HG03097 (cell line): ENCODE results near the gene CUEDC1.
"Not testable (repeated sequence)": the region's sequence is repeated elsewhere in the genome, so short reads cannot be mapped to it uniquely, and the experiment has no call there.

Source experiments
- ATAC-seq: cut with Tn5 transposase; IDR thresholded peaks from one replicate; pipeline ENCODE4 v1.9.1; 2021; ENCODE audit not compliant: unreplicated experiment, low FRiP score

The CUEDC1 gene

GRCh38 chr17:57846056-57846945 is 108.9 kb downstream of the CUEDC1 start:
- not testable (repeated sequence) for ATAC-seq

GRCh38 chr17:57842280-57842679 is 112.9 kb downstream of the CUEDC1 start:
- no peak for ATAC-seq

- no peak for ATAC-seq
Measured at GRCh38 chr17:57839571-57839923, 115.7 kb downstream of the CUEDC1 start.

DNA sequence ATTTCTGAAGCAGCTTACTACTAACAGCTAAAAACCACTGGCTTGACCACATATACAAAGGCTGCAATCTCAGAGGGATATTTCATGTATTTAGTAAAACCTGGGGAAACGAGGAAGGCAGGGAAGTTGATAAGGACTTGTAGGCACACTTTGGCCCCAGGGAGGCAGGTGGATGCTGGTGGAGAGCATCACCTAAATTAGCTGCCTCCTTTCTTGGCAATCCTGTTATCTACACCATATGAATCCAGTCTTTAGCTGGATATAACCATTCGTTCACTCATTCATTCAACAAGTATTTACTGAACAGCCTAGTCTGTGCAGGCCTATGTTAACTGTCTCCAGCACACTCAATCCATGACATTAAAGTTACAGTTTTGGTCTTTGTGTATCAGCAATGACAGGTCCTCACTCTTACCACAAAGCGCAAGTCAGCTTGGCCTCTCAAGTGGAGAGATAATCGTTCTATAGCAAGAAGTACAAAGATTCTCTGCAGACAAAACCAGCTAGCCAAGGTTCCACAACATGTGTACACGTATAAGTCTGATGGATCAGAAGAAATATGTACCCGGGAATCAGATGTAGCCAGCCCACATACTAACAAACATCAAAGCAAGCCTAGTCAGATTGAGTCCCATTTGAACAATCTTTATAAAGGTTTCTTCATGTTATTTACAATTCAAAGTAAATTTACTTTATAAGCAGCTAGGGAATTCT is 116.2 kb downstream of the CUEDC1 start:
- no peak for ATAC-seq

GRCh38 chr17:57838453-57838852 is 116.8 kb downstream of the CUEDC1 start:
- no peak for ATAC-seq

GRCh38 chr17:57835333-57835900 is 119.8 kb downstream of the CUEDC1 start:
- ATAC-seq, result no peak

DNA sequence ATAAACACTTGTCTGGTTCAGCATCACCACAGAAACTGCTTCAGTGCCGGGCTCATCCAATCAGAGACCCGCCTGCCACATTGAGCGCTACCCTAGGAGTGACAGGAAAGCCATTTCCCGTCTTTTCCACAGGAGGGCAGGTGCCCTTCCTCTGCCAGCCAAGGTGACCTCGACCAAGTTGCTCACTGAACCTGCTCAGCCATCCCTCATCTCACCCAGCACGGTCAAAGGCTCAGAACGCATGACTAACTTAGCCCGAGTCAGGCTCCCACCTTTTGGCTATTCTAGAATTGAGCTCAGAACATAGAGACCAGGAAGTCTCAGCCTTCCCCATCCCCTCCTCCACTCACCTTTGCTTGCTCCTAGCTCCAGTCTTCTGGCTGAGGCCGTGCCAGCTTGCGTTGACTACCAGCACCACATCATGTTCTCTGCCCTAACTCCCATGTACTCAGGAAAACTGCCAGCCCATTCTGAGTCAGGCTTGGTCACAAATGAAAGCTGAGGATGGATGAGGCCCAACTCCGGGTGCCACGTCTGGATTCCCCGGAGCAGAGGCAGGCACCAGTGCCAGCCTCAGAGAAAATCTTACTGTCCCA is 121.0 kb downstream of the CUEDC1 start:
- ATAC-seq, result no peak

GRCh38 chr17:57833179-57833939 is 121.9 kb downstream of the CUEDC1 start:
- ATAC-seq, result no peak

DNA sequence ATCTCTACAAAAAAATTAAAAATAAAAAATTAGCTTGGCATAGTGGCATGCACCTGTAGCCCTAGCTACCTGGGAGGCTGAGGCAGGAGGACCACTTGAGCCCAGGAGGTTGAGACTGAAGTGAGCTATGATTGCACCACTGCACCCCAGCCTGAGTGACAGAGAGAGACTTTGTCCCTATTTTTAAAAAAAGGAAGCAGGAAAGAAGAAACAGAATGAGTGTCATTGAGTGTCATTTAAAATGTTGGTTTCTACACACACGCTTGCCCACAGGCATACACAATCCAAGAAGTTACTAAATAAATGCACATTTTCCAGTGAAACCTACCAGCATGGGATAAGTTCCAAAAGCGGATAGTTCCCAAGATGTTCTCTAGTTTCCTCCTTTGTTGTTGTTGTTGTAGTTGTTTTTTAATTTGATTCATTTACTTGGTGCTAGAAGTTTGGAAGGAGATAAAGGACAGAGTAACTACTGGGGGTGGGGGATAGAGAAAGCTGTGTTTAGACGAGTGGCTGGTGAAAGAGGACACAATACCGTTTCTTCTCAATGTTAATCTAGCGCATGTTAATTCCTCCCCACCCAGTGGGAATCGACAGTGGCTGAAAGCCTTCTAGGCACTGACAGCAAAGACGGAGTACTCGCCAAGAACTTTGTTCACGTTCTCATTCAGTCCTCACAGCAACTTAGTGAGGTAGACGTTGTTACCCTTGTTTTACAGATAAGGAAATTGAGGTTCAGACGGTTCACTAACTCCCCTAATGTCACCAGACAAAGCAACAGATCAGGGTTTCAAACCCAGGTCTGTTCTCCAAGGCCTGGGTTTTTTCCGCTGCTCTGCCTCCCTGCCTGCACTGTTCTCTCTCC is 122.7 kb downstream of the CUEDC1 start:
- ATAC-seq, result no peak

- ATAC-seq, result no peak
Measured at GRCh38 chr17:57830880-57831279, 124.3 kb downstream of the CUEDC1 start.

- ATAC-seq, result no peak
Measured at GRCh38 chr17:57823469-57824401, 131.5 kb downstream of the CUEDC1 start.

DNA sequence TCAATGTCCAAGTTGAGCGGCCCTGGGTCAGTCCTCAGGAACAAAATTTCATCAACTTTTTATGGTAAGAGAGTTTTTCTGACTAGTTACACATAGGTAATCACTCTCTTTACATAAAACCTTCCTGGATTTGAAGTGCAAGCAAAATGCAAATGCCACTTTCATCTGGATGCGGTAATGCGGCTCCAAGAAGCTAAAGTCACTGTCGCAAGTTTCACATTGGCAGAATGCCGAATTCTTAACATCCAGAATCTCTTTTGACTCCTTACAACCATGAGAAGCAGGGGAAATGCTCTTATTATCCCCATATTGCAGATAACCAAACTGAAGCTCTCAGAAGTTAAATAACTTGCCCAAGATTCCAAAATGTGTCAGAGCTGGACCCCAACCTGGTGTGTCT is 135.3 kb downstream of the CUEDC1 start:
- ATAC-seq, result no peak

- ATAC-seq, result no peak
Measured at GRCh38 chr17:57819285-57819684, 135.9 kb downstream of the CUEDC1 start.

DNA sequence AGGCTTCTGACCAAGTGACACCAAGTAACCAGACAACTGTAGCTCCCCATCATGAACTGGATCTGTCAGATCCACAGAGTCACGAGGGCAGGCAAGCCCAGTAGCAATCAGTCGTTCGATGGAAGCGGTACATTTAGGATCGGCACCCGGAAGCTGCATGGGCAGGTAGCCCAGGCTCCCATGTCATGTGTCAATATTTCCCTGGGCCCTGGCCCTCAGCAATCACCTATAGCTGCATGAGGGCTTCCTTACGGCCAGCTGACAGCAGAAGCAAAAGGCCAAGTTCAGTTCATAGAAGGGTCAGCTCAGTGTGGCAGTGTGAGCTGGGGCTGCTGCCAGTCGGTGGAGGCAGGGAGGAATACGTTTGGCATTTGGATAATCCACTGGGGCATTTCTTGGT is 137.1 kb downstream of the CUEDC1 start:
- ATAC-seq, result no peak

GRCh38 chr17:57817299-57817698 is 137.9 kb downstream of the CUEDC1 start:
- ATAC-seq, result no peak

DNA sequence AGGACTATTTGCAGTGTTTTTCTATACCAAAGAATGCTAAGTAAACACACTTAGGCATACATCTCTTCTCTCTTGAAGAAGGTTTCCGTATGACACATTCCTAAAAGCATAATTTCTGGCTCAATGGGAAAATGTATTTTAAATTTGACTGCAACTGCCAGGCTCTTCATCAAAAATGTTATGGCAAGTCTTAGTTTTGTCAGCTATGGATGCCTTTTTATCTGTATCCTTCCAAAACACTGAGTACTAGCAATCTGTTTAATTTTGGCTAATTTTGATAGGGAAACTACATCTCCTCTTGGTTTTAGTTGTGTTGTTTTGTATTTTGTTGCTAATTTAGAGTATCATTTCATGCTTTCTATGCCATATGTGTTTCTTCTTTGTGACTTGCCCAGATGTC is 140.8 kb downstream of the CUEDC1 start:
- ATAC-seq, result no peak

DNA sequence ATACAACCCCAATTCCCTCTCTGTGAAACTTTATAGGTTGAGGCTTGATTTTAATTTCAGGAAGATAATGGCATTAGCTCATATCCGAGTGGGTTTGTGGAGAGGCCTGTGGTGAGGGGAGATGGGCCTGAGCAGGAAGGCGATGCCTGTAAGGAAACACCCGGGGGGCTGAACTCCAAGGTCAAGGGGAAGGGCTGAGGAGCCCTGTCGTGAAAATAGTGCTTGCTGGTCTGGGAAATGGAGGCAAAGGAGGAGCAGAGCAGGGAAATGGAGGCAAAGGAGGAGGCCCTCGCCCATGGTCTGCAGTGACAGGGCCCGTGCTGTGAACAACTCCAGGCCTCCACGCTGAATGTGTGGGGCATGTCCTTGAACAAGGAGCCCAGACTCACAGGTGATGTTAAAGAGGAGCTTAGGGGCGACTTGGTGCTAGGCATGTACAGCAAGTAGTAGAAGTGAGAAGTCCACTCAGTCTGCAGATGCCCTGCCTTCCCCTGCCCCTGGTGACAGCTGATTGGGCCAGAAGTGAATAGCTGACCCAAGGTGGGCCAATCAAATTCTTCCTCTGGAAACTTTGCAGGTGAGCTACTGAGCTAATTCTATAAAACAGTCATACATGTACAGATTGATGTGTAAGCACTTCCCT is 143.5 kb downstream of the CUEDC1 start:
- ATAC-seq, result no peak
